Endothelial cell of umbilical vein (primary cell): Measurements from ENCODE around the gene ABCC4. TPM values are rescaled to one million over a fixed set of nuclear protein-coding genes. Genes with fewer than 3 reads are reported as not detected.

Experiments used
- BruUV-seq: library from RNA; stranded (reverse); fragments of 400-500 nt; replicated peaks from 2 replicates; lab custom pipeline; 2021; lab: Mats Ljungman, UMichigan
- CTCF ChIA-PET: fragments of 300-600, 350-600 bp; sonication (Branson Sonifier 250); formaldehyde crosslinking; loops from one replicate; lab custom pipeline; 2021; ENCODE audit warnings: antibody characterized with exemption, inconsistent platforms; lab: Charles Lee
- POLR2A ChIA-PET: fragments of 300-600, 350-600 bp; sonication (Branson Sonifier 250); formaldehyde crosslinking; loops from one replicate; lab custom pipeline; 2021; ENCODE audit warnings: antibody characterized with exemption, inconsistent platforms; lab: Charles Lee
- DNase-seq: peaks from one replicate; pipeline ENCODE4 v3.0.0-alpha.2; 2011; ENCODE audit warnings: low read depth, low spot score
- FAIRE-seq: peaks from 2 replicates; lab custom pipeline; 2011; peaks lifted over from hg19 to GRCh38; lab: Jason Lieb, UNC
- H2AFZ ChIP-seq: 2 replicates; pipeline ENCODE4 v1.6.0; 2012; ENCODE audit warnings: low read depth, low read length, control low read depth, inconsistent platforms
- H3K27ac ChIP-seq: 2 replicates; pipeline ENCODE4 v1.5.1; 2011; ENCODE audit warnings: low read depth, mild to moderate bottlenecking, control low read depth, low read length, moderate library complexity; ENCODE audit not compliant: insufficient read depth
- H3K27me3 ChIP-seq, 2 experiments: 2 replicates each; pipeline versions ENCODE4 v1.6.0 to v1.6.1; 2011; ENCODE audit warnings: low read length in 2 of 2, mixed read lengths in 1 of 2; ENCODE audit not compliant: control insufficient read depth in 2 of 2, insufficient read depth in 2 of 2
- H3K36me3 ChIP-seq, 2 experiments: 2 replicates in 1 of 2; 3 replicates in 1 of 2; pipeline ENCODE4 v1.5.1; 2011; ENCODE audit warnings: low read length in 2 of 2, mild to moderate bottlenecking in 1 of 2, moderate library complexity in 1 of 2; ENCODE audit not compliant: control insufficient read depth in 2 of 2, insufficient read depth in 2 of 2; ENCODE audit errors: extremely low read depth in 1 of 2
- H3K4me1 ChIP-seq: 3 replicates; pipeline ENCODE4 v1.5.1; 2011; ENCODE audit warnings: mild to moderate bottlenecking, low read length; ENCODE audit not compliant: control insufficient read depth, insufficient read depth; ENCODE audit errors: extremely low read depth
- H3K4me2 ChIP-seq: 2 replicates; pipeline ENCODE4 v1.6.1; 2011; ENCODE audit warnings: low read length, control low read depth, mixed read lengths; ENCODE audit not compliant: insufficient read depth
- H3K4me3 ChIP-seq, 3 experiments: fragments of 200-600 bp in 1 of 3; sonication (generic), shearing (Covaris generic) in 1 of 3; replicated peaks in 1 of 3; 2 replicates each; pipeline ENCODE4 v1.5.1; 2011 to 2016; ENCODE audit warnings: control low read depth in 3 of 3, low read length in 3 of 3, mild to moderate bottlenecking in 2 of 3, inconsistent platforms in 1 of 3, low read depth in 1 of 3, moderate library complexity in 1 of 3; ENCODE audit not compliant: insufficient read depth in 1 of 3
- H3K79me2 ChIP-seq: 2 replicates; pipeline ENCODE4 v1.6.0; 2012; ENCODE audit warnings: low read length, inconsistent platforms; ENCODE audit not compliant: control insufficient read depth, insufficient read depth
- H3K9ac ChIP-seq: replicated peaks from 2 replicates; pipeline ENCODE3; 2011; ENCODE audit warnings: low read length, control low read depth; ENCODE audit not compliant: insufficient read depth; ENCODE audit errors: extremely low read depth
- H3K9me1 ChIP-seq: replicated peaks from 3 replicates; pipeline ENCODE4 v1.6.0; 2011; ENCODE audit warnings: mild to moderate bottlenecking, low read length; ENCODE audit not compliant: control insufficient read depth, insufficient read depth; ENCODE audit errors: extremely low read depth
- H3K9me3 ChIP-seq: replicated peaks from 2 replicates; pipeline ENCODE4 v1.5.1; 2012; ENCODE audit warnings: low read length, inconsistent platforms; ENCODE audit not compliant: control insufficient read depth, insufficient read depth
- H4K20me1 ChIP-seq: replicated peaks from 2 replicates; pipeline ENCODE3; 2011; ENCODE audit warnings: mild to moderate bottlenecking, low read length; ENCODE audit not compliant: control insufficient read depth, insufficient read depth; ENCODE audit errors: extremely low read depth
- CTCF ChIP-seq, 2 donors: IDR thresholded peaks; 1 replicate in 1 of 2; 2 replicates in 1 of 2; pipeline ENCODE4 v1.5.1; 2011; ENCODE audit warnings: low read length in 2 of 2, mild to moderate bottlenecking in 2 of 2, moderate library complexity in 2 of 2, control low read depth in 1 of 2, inconsistent platforms in 1 of 2, low read depth in 1 of 2; ENCODE audit not compliant: insufficient read depth in 1 of 2; ENCODE audit errors: extremely low read depth in 1 of 2
- EZH2 ChIP-seq: IDR thresholded peaks from 2 replicates; pipeline ENCODE4 v1.6.1; 2012; ENCODE audit warnings: borderline replicate concordance, low read depth, mild to moderate bottlenecking, moderate library complexity, low read length, inconsistent platforms; ENCODE audit not compliant: severe bottlenecking
- FOS ChIP-seq: IDR thresholded peaks from 2 replicates; pipeline ENCODE4 v1.6.1; 2011; ENCODE audit warnings: mild to moderate bottlenecking, low read length, moderate library complexity, borderline replicate concordance; ENCODE audit not compliant: insufficient read depth
- GATA2 ChIP-seq: IDR thresholded peaks from 2 replicates; pipeline ENCODE4 v1.7.0; 2011; ENCODE audit warnings: low read depth, mild to moderate bottlenecking, moderate library complexity, mixed read lengths, low read length; ENCODE audit not compliant: insufficient read length, insufficient read depth
- JUN ChIP-seq: IDR thresholded peaks from 2 replicates; pipeline ENCODE4 v1.6.1; 2011; ENCODE audit warnings: borderline replicate concordance, low read depth; ENCODE audit not compliant: insufficient read length, insufficient read depth
- MYC ChIP-seq: IDR thresholded peaks from one replicate; pipeline ENCODE4 v1.6.1; 2011; ENCODE audit warnings: mild to moderate bottlenecking, low read depth, low read length
- POLR2AphosphoS5 ChIP-seq: IDR thresholded peaks from 2 replicates; pipeline ENCODE4 v1.6.1; 2012; ENCODE audit warnings: low read depth, mild to moderate bottlenecking, control low read depth, low read length, moderate library complexity; ENCODE audit not compliant: insufficient read depth
- dilution Hi-C: fragments of 300-500 bp; cut with MboI; formaldehyde crosslinking; loops from one replicate; pipeline ENCODE4 v1.15.0; 2019; ENCODE audit warnings: low sequenced_read_pairs; ENCODE audit not compliant: extremely low pct_ligation_motif_present
- intact Hi-C: fragments of 100-400 bp; cut with micrococcal nuclease; formaldehyde crosslinking; loops from one replicate; pipeline ENCODE4 v1.10.0; 2022
- polyA plus RNA-seq, 4 experiments: library from polyadenylated mRNA; depleted of rRNA in 3 of 4; stranded (reverse) in 3 of 4; unstranded in 1 of 4; fragments of >200 nt; gene quantifications; 2 replicates each; pipeline versions ENCODE4 v1.2.1 to v1.2.3, GENCODE V29; 2011 to 2012; ENCODE audit warnings: missing spikeins in 1 of 4
- total RNA-seq: library from RNA; stranded (reverse); gene quantifications from 2 replicates; pipeline ENCODE4 v1.2.3, GENCODE V29; 2021

Gene ABCC4
- total and polyA plus RNA-seq, 2 donors (not counting 3 experiments of a cell fraction or from before 2014, with no cell fraction given), result 9.2 to 15.9 TPM

GRCh38 chr13:95074820-95075219, 226.4 kb downstream of the ABCC4 start:
- H2AFZ ChIP-seq, result no peak overlapping the region
- no peak for FAIRE-seq
- H3K4me2 ChIP-seq, result no peak overlapping the region
- intact Hi-C loops (no loop called here), dilution Hi-C loops (no loop called here)
- no peaks in the 10 kb centered on the region for H3K27me3 ChIP-seq
- no peaks in the 10 kb centered on the region for H3K36me3 ChIP-seq
- DNase-seq, result no peak
- no peak for TF ChIP-seq MYC
- no peak for TF ChIP-seq FOS
- TF ChIP-seq CTCF (IDR thresholded peaks at IDR 0.05; ENCODE audit: extremely low read depth in 1 of 2, insufficient read depth in 1 of 2, low read depth in 1 of 2, low read length in 2 of 2), result no peak
- TF ChIP-seq EZH2, result no peak
- no peak for TF ChIP-seq GATA2
- TF ChIP-seq POLR2AphosphoS5, result no peak
- TF ChIP-seq JUN, result no peak
- H3K9me3 ChIP-seq, result no peaks in the 10 kb centered on the region
- ChIA-PET CTCF (no interaction called here), POLR2A (no interaction called here)
- no peak overlapping the region for H3K4me3 ChIP-seq
- no peaks in the 10 kb centered on the region for H3K4me1 ChIP-seq
- no peaks in the 10 kb centered on the region for H4K20me1 ChIP-seq
- no peaks in the 10 kb centered on the region for H3K9me1 ChIP-seq
- BruUV-seq, result no TSS peak
- H3K79me2 ChIP-seq, result no peaks in the 10 kb centered on the region
- no peak overlapping the region for H3K9ac ChIP-seq
- H3K27ac ChIP-seq, result no peak overlapping the region
